Transverse colon (tissue), 4 donors: ENCODE results near the gene PDE8A.

Experiments
- CTCF ChIP-seq, 5 experiments: fragments of 200-600 bp in 3 of 5; fragments of 450-650 bp in 2 of 5; sonication (generic) in 3 of 5; IDR thresholded peaks; 1 replicate in 2 of 5; 2 replicates in 3 of 5; pipeline ENCODE4 v1.5.1; 2016 to 2017; ENCODE audit warnings: antibody characterized with exemption in 5 of 5, inconsistent platforms in 3 of 5, mild to moderate bottlenecking in 2 of 5, moderate library complexity in 1 of 5
- POLR2A ChIP-seq: fragments of 450-650 bp; IDR thresholded peaks from one replicate; pipeline ENCODE4 v1.6.1; 2016; ENCODE audit warnings: antibody characterized with exemption, mild to moderate bottlenecking, moderate library complexity
- POLR2AphosphoS5 ChIP-seq, 3 donors: sonication (generic); formaldehyde crosslinking; IDR thresholded peaks; one replicate each; pipeline ENCODE4 v1.6.1; 2016; ENCODE audit warnings: antibody characterized with exemption in 3 of 3

GRCh38 chr15:85024509-85025336 is 43.1 kb downstream of the PDE8A start:
- TF ChIP-seq POLR2AphosphoS5 (IDR thresholded peaks at IDR 0.05) (no peak), CTCF (IDR thresholded peaks at IDR 0.05) (no peak), POLR2A (no peak)
